ENCODE measurements around the gene ATP5MC2.
"Not testable (repeated sequence)": the region's sequence is repeated elsewhere in the genome, so short reads cannot be mapped to it uniquely, and the experiment has no call there.

ATP5MC2 gene

GRCh38 chr12:53675701-53676607, at the start of gene ATP5MC2:
Gene ATP5MC2, minus strand, starts transcription at chr12:53676083. Its CDS starts 3,469 bp downstream, at chr12:53672614.
- DNase-seq (ENCODE audit: low read depth in 2 of 3, low spot score in 2 of 3) = peak; percentile 87 to 90 (median 90)

- DNase-seq (ENCODE audit: low read depth in 2 of 3, low spot score in 2 of 3) = no peak
These were observed 46.7 kb upstream of the ATP5MC2 start for GRCh38 chr12:53722450-53723041.

- DNase-seq (ENCODE audit: low read depth in 2 of 3, low spot score in 2 of 3) = no peak
These were observed 45.1 kb upstream of the ATP5MC2 start for GRCh38 chr12:53720946-53721345.

GRCh38 chr12:53719649-53720048, 43.8 kb upstream of the ATP5MC2 start:
- no peak for DNase-seq (ENCODE audit: low read depth in 2 of 3, low spot score in 2 of 3)

- DNase-seq (ENCODE audit: low read depth in 2 of 3, low spot score in 2 of 3) = not testable (repeated sequence)
These were observed 42.7 kb upstream of the ATP5MC2 start for GRCh38 chr12:53718567-53718966.

- no peak for DNase-seq (ENCODE audit: low read depth in 2 of 3, low spot score in 2 of 3)
These were observed 41.4 kb upstream of the ATP5MC2 start for GRCh38 chr12:53717319-53717718.

- DNase-seq (ENCODE audit: low read depth in 2 of 3, low spot score in 2 of 3) = no peak
These were observed 38.1 kb upstream of the ATP5MC2 start for GRCh38 chr12:53714004-53714403.

- no peak for DNase-seq (ENCODE audit: low read depth in 2 of 3, low spot score in 2 of 3)
These were observed 37.6 kb upstream of the ATP5MC2 start for GRCh38 chr12:53713516-53713915.

- no peak for DNase-seq (ENCODE audit: low read depth in 2 of 3, low spot score in 2 of 3)
These were observed 36.3 kb upstream of the ATP5MC2 start for GRCh38 chr12:53712059-53712643.

GRCh38 chr12:53710091-53710490, 34.2 kb upstream of the ATP5MC2 start:
- DNase-seq (ENCODE audit: low read depth in 2 of 3, low spot score in 2 of 3) = no peak

- no peak for DNase-seq (ENCODE audit: low read depth in 2 of 3, low spot score in 2 of 3)
These were observed 33.8 kb upstream of the ATP5MC2 start for GRCh38 chr12:53709671-53710070.

GRCh38 chr12:53706080-53706479, 30.2 kb upstream of the ATP5MC2 start:
- DNase-seq (ENCODE audit: low read depth in 2 of 3, low spot score in 2 of 3) = no peak

GRCh38 chr12:53703756-53704155, 27.9 kb upstream of the ATP5MC2 start:
- no peak for DNase-seq (ENCODE audit: low read depth in 2 of 3, low spot score in 2 of 3)

- DNase-seq (ENCODE audit: low read depth in 2 of 3, low spot score in 2 of 3) = peak; percentile 18 to 53 (median 49)
These were observed 25.8 kb upstream of the ATP5MC2 start for GRCh38 chr12:53701518-53702264.

GRCh38 chr12:53700567-53700966, 24.7 kb upstream of the ATP5MC2 start:
- no peak for DNase-seq (ENCODE audit: low read depth in 2 of 3, low spot score in 2 of 3)

- no peak for DNase-seq (ENCODE audit: low read depth in 2 of 3, low spot score in 2 of 3)
These were observed 23.8 kb upstream of the ATP5MC2 start for GRCh38 chr12:53699678-53700025.

GRCh38 chr12:53698948-53699677, 23.2 kb upstream of the ATP5MC2 start:
- DNase-seq (ENCODE audit: low read depth in 2 of 3, low spot score in 2 of 3) = no peak

- DNase-seq (ENCODE audit: low read depth in 2 of 3, low spot score in 2 of 3) = no peak
These were observed 20.9 kb upstream of the ATP5MC2 start for GRCh38 chr12:53696655-53697331.

GRCh38 chr12:53696285-53696654, 20.4 kb upstream of the ATP5MC2 start:
- no peak for DNase-seq (ENCODE audit: low read depth in 2 of 3, low spot score in 2 of 3)

Measured in activated CD8-positive, alpha-beta memory T cell treated with anti-CD3 and anti-CD28 coated beads for 48 hours (primary cell).